GM21528 (cell line): ENCODE measurements around the gene DNAJC11.
"Not testable (repeated sequence)": the region's sequence is repeated elsewhere in the genome, so short reads cannot be mapped to it uniquely, and the experiment has no call there.

Experiments used
- ATAC-seq: cut with Tn5 transposase; IDR thresholded peaks from one replicate; pipeline ENCODE4 v1.9.1; 2021; ENCODE audit warnings: mild to moderate bottlenecking, moderate library complexity; ENCODE audit not compliant: unreplicated experiment, low FRiP score

The DNAJC11 gene

DNA sequence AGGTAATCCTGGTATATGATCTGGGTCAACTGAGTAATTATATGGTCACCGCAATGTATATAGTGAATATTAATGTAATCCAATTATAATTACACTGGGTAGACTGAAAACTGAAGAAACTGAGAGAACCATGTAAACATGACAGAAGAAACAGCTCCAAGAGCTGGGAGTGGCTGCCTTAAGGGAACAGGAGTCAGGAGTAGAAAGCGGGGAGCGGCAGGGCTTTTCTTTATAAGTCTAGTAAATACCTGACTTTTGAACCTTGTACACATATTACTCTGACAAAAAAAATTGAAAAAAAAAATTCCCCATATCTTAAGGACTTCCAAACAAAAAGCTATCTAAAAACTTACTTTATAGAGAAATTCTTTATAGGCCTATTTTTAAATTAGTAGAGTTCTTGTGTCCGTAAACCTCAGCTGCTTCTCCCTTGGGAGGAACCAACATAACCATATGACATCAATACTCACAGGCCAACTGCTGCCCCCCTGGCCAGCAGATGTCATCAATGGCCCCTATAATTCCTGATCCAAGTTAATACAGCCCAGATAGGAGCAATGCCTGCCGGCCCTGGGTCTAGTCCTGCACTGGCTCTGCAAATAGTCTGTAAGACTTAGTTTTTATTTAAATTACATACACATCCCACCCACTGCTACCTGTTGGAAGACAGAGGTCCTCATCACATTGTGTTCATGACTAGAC, 43.1 kb downstream of the DNAJC11 start:
- ATAC-seq: no peak

DNA sequence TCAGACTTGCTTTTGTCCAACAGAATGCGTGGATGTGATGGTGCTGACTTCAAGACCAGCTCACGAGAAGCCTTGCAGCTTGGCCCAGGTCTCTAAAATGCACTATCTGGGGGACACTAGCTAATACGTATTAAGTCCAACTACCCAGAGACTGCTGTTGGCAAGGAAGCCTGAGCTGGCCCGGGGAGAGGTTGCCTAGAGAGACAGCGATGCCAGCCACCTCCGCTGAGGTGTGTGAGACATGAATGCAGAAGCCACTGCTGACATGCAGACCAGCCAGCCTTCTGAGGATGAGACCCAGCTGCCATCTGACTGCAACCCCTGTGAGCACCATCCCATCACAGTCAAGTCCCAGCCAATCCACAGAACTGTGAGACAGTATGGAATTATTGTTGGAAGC, 44.5 kb downstream of the DNAJC11 start:
- ATAC-seq: no peak

DNA sequence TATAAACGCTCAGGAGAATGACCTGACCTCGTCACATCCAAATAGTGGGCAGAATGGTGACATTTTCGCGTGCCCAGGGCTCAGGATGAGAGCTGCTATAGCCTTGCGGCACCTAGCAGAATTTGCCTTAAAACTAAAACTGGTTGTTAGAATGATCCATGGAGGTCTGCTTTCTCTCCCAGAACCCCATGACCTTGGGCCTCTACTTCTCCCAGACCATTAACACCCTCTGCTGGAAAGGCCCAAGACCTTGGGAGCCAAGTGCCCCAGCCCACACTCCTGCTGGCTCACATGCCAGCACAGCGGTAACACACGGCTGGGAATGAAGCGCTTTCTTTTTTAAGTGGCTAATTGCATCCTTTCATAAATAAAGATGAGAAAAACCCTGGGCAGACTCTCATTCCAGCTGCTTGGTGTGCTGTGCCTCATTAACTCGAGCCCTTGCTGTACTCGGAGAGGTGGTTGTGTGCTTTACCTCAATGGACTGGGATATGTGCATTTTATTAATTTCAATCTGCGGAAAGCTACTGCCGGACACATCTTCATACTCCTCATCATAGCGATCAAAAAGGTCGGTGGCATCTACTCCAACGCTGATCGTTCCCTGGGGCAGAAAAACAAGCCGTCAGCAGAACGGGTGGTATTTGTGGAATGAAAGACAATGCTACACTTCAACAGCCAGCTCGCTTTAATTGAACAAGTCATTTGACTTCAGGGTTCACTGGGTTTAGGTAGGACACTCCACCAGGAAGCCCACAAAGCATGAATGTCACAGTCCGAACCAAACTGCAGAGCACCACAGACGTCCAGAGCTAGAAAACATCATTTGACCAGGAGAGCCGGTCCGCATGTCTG, 48.0 kb downstream of the DNAJC11 start:
- ATAC-seq: no peak

DNA sequence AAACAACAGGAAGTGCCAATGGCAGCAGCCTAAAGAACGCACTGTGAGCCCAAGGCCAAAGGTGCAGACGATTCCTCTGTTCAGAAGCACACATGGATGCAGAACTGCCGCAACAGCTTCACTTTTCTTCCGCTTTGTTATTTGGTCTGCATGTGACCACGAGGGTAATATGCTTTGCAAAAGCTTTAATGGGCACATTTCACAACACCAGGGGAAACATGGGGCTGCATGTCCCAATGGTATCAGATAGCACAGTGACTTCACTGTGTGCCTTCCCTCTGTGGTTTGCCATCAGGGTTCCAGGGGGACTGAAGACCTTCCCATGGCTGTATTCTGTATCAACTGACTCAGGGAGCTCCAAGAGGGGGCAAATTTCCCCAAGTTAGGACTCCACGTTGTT, 48.6 kb downstream of the DNAJC11 start:
- no peak for ATAC-seq

DNA sequence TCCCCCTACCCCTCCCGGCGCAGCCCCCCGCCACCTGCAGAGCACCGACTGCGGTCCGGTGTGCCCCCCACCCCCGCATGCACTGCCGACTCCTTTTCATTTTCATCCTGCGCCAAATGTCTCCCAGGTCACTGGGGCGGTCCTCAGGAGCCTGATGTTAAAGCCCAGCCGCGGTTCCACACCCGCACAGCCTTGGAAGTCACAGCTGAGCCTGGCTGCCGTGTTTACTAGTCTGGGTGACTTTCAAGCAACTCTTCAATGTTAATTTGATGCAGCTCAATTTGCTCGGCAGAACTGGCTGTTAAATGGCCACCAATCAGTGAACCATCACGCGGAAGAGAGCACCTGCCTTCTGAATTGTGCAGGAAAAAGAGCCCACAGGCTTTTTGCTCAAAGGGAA, 49.7 kb downstream of the DNAJC11 start:
- no peak for ATAC-seq

DNA sequence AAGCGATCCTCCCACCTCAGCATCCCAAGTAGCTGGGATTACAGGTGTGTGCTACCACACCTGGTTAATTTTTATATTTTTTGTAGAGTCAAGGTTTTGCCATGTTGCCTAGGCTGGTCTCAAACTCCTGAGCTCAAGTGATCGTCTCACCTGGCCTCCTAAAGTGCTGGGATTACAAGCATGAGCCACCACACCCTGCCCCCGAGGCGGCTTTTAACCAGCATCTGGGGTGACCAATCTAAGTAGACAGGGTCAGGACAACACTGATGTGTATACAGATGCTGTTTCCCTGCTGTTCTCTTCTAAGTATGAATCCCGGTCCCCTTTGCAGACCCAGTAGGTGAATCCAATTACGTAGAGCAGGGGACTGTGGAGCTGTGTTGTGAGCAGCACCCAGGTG, 53.1 kb downstream of the DNAJC11 start:
- ATAC-seq: no peak

DNA sequence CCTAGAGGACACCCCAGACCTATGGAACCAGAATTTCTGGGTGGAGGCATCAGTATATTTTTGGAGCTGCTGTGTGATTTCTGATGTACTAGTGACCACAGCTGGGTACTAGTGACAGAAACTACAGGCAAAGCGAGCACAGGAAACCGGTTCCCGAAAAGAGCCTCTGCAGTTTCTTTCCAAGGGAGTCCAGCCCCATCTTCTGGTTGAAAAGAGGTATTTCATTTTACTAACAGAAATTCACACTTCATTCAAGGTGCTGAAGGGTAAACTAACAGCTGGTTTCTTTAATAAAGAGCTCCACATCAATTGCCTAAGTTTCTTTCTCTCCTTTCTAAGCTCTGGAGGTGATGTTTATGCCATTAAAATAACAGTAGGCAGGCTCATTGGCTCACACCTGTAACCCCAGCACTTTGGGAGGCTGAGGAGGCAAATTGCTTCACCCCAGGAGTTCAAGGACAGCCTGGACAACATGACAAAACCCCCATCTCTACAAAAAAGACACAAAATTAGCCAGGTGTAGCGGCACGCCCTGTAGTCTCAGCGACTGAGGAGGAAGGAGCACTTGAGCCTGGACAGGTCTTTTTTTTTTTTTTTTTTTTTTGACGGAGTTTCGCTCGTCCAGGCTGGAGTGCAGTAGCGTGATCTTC, 55.0 kb downstream of the DNAJC11 start:
- no peak for ATAC-seq

DNA sequence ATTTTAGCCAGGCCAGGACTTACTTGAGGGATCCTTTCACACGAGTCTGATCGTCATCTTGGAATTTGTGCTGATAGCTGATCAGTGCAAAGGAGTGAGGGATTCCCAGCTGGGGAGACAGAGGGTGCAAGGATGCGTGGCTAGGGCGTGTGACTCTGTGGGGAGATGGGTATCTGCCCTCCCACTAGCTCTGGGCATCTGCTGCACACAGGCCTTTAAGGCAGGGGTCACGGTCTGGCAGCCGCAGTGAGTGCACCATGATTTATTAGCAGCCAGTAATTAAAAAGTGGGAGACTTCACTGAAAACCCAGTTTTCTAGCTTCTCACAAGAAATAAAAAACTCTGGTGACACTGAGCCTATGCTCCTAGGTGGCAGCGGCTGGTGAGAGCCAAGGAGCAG, 56.6 kb downstream of the DNAJC11 start:
- ATAC-seq: no peak

DNA sequence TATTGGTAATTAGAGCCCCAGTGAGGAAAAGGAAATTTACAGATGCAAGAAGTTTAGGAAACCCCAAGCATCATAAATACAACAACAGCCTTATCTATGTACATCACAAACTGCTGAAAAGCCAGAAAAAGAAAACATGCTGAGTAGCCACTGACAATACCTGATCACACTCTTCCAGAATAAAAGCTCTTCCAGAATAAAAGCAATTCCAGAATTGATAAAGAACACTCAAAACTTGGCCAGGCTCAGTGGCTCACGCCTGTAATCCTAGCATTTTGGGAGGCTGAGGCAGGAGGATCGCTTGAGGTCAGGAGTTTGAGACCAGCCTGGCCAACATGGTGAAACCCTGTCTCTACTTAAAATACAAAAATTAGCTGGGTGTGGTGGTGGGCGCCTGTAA, 60.7 kb downstream of the DNAJC11 start:
- not testable (repeated sequence) for ATAC-seq

DNA sequence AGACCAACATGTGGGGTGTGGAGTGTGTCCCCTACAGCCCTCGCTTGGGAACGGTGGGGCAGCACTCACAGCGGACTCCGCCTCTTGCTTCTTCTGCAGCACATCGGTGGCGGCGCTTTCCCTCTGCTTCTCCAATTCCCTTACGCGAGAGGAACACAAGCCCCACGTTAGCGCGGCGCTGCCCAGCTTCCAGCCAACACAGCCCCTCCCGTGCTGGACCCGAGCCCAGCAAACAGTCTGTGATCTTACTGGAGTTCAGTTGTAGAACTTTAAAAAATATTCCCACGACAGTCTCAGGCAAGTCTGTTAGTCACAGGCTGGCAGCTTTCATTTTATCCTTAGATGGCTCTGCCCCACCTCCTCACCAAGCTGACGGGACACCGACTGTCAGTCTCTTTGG, 63.4 kb downstream of the DNAJC11 start:
- no peak for ATAC-seq

DNA sequence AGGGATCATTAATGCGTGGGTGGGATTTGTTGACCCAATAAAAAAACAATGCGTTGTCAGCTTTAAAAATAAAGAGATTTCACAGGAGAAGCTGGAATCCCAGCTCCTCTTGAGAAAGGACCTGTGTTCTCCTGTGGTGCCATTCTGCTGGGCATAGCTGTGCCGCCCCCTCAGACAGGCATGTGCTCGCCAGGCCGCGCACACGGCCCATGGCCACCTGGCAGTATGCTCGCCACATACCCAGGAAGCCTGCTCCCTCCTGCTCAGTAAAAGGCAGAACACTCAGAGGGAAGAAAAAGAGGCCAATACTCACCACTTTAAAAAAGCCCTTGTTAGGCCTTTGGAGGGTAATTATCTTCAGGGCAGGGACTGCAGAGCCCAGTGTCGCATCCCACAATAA, 63.8 kb downstream of the DNAJC11 start:
- ATAC-seq: no peak

DNA sequence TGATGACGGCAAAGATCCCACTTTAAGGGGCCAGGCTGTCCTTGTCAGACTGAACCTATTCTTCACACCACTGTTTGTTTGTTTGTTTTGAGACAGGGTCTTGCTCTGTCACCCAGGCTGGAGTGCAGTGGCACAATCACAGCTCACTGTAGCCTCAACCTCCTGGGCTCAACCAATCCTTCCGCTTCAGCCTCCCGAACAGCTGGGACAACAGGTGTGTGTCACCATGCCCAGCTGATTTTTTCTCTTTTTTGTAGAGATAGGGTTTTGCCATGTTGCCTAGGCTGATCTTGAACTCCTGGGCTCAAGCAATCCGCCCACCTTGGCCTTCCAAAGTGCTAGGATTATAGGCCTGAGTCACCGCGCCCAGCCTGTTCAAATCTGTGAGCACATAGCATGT, 64.8 kb downstream of the DNAJC11 start:
- not testable (repeated sequence) for ATAC-seq

DNA sequence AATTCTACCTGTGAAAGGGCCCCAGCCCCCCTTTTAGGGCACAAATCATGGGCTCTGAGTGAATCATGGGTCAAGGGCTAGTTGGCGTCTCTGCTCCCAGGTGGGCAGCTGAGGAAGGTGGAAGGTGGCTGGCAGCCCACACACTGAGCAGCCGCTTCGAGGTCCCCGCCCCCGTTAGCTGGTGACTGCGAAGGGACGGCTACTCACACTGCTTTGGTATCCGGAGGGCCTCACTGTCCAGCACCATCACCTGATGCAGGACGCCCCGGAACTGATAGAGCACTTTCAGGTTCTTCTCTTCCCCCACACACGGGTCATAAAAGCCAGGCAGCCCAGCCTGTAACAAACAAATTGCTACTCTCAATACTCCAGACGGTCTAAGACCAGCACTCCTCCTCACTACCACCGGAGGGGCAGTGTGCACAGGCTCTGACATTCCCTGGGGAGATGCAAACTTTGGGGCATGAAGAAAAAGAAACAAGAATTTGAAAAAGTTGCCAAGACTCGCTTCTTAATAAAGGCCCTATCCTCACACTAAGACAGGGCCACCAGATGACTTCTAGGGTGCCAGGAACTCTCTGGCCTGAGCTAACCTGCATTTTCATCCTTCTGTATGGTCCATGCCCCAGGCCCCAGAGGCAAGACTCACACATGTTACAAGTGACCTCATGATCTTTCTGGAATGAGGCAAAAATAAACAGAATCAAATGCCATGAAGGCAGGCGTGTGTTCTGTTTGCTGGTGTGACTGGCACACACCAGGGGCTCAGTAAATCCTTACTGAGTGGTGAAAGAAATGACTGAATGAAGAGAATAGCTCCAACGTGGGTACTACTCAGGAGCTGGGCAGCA, 65.5 kb downstream of the DNAJC11 start:
- no peak for ATAC-seq

DNA sequence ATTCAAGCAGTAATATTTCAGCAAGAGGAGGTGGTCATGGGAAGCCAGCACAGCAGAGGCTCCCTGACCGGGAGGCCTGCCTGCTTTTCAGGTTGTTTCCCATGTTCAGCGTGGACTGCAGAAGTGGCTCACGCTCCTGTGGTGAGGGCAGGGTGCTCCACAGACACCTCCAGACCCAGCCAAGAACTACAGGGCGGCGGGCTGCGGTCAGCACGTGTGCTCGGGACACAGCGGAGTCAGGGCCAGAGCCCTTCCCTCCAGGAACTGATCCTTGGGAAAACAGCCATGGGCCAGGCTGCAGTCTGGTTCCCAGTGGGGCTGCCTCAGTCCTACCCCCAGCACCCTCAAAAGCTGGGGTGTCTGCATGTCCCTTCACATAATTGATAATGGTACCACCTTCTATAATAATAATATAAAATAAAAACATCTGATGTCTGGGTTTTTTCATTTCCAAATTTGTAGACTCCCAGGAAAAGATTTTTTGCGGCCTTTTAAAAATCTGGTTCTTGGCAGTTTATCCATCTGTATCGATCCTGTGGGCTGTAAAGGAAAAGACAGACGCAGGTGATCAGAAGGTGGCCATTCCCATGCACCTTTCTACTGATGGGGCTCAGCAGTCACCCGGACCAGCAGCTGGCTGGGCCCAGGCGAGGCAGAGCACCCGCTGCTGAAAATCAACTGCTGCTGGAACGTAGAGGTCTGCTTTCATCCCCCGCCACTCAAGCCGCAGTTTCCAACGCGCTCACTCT, 66.3 kb downstream of the DNAJC11 start:
- ATAC-seq: no peak

DNA sequence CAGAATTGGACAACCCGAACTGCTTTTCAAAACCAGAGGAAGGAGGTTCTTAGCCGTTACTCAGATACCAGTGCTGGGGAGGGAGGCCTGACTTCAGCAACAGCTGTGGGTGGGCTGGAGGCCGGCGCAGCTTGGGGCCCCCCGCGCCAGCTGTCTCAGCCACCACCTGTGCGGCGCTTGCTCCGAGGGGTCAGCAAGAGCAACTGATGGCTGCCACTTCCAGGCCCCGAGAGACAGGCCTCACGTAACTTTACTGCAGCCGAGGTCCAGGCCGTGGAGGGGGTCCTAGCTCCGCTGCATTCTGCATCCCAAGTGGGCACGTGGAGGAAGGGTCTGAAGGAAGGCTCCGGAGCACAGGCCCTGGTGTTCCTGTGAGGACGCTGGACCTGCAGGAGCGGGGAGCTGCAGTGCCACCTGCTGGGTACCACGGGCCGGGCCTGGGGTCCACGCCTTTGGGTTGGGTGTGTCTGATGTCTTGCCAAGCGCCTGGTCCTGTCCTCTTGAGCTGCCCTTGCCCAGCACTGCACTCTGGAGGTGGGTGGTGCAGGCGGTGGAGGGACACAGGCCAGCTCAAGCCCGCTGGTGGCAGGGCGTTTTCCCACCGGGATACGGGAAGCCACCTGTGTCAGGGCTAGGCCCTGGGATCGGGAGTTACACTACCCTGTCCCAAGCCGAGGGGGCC, 67.1 kb downstream of the DNAJC11 start:
- no peak for ATAC-seq

DNA sequence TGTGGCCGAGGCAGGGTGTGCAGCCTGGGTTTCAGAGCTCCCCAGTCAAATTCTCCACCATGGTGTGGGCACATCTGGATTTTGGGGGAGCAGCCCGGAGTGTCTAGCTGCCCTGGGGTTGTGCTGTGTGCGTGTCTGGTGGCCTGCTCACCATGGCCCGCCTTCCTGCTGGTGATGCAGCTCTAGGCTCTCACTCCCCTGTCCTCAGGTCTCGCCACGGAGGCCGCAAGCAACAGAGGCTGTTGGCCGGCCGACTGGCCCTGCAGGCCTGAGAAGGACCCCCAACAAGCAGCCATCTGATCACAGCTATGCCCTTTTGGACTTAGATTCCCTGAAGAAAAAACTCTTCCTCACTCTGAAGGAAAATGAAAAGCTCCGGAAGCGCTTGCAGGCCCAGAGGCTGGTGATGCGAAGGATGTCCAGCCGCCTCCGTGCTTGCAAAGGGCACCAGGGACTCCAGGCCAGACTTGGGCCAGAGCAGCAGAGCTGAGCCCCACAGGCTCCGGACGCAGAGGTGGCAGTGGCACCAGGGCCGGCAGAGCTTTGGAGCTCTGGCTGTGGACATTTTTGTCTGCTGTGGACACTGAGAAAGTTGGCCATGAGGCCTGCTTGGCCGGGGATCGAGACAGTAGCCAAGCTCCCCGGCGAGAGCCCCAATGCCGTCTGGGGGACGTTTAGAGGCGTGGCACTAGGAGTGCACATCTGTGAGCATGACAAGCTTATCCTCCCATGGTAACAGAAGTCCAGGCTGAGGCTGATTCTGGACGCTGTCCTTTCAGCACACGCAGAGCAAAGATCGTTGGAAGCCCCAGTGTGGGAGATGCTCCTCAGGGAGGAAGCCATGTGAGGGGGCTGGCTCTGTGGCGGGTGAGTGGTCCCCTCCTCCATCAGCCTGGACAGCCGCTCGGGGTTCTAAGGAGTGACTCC, 68.8 kb downstream of the DNAJC11 start:
- ATAC-seq: no peak

DNA sequence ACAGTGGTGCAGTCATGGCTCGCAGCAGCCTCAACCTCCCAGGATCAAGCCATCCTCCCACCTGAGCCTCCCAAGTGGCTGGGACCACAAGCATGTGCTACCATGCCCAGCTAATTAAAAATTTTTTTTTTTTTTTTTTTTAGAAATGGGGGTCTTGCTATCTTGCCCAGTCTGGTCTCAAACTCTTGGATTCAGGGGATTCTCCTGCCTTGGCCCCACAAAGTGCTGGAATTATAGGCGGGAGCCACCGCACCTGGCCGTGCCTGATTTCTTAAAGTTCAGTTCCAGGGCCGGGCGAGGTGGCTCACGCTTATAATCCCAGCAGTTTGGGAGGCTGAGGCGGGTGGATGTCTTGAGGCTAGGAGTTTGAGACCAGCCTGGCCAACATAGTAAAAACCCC, 70.6 kb downstream of the DNAJC11 start:
- ATAC-seq: no peak

DNA sequence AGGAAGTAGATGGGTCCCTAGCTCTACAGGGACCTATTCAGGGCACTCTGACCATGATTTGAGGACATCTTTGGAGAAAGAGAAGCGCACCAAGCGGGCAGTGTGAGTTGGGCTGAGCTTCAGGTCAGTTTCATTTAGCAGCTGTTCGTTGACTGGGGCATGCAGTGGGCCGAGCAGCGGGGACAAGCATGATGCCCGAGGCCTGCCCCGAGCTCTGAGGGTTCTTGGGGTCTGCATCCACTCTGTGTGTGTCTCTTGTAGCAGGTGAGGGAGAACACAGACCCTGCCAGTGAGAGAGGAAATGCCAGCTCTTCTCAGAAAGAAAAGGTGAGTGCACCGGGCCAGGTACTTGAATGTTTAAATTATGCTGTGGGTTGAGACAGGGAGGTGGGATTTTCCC, 71.6 kb downstream of the DNAJC11 start:
- ATAC-seq: no peak
